Measurements from ENCODE around the gene RBM19.

Gene RBM19

GRCh38 chr12:113792450-113792849 is 173.7 kb downstream of the RBM19 start:
- H3K9me3 ChIP-seq (ENCODE audit: control insufficient read depth, low read length): no peaks in the 10 kb centered on the region

GRCh38 chr12:113788020-113788856 is 177.9 kb downstream of the RBM19 start:
- Histone ChIP-seq H3K4me3 (ENCODE audit: low read length) (no peak overlapping the region), H3K9me3 (ENCODE audit: control insufficient read depth, low read length) (no peaks in the 10 kb centered on the region), H3K9ac (ENCODE audit: low read length) (no peak overlapping the region), H3K27me3 (ENCODE audit: control insufficient read depth, insufficient read depth, low read length) (no peaks in the 10 kb centered on the region), H3K36me3 (ENCODE audit: control insufficient read depth, insufficient read depth, low read length) (no peaks in the 10 kb centered on the region), H3K4me1 (ENCODE audit: control insufficient read depth, insufficient read depth, low read length) (no peaks in the 10 kb centered on the region)

More at GRCh38 chr12:113792450-113792849, 173.7 kb downstream of the RBM19 start:
- no peak overlapping the region for H3K4me3 ChIP-seq (ENCODE audit: low read length)
- H3K4me1 ChIP-seq (ENCODE audit: control insufficient read depth, insufficient read depth, low read length): no peaks in the 10 kb centered on the region
- no peak overlapping the region for H3K9ac ChIP-seq (ENCODE audit: low read length)
- no peaks in the 10 kb centered on the region for H3K27me3 ChIP-seq (ENCODE audit: control insufficient read depth, insufficient read depth, low read length)
- no peaks in the 10 kb centered on the region for H3K36me3 ChIP-seq (ENCODE audit: control insufficient read depth, insufficient read depth, low read length)

- no peaks in the 10 kb centered on the region for H3K9me3 ChIP-seq (ENCODE audit: control insufficient read depth, low read length)
- H3K36me3 ChIP-seq (ENCODE audit: control insufficient read depth, insufficient read depth, low read length): no peaks in the 10 kb centered on the region
- H3K27me3 ChIP-seq (ENCODE audit: control insufficient read depth, insufficient read depth, low read length): no peaks in the 10 kb centered on the region
- H3K4me3 ChIP-seq (ENCODE audit: low read length): no peak overlapping the region
- no peak overlapping the region for H3K9ac ChIP-seq (ENCODE audit: low read length)
- H3K4me1 ChIP-seq (ENCODE audit: control insufficient read depth, insufficient read depth, low read length): no peaks in the 10 kb centered on the region
These were observed 180.0 kb downstream of the RBM19 start for GRCh38 chr12:113786107-113786506.

GRCh38 chr12:113783811-113784210 is 182.3 kb downstream of the RBM19 start:
- Histone ChIP-seq H3K4me1 (ENCODE audit: control insufficient read depth, insufficient read depth, low read length) (no peaks in the 10 kb centered on the region), H3K9ac (ENCODE audit: low read length) (no peak overlapping the region), H3K27me3 (ENCODE audit: control insufficient read depth, insufficient read depth, low read length) (no peaks in the 10 kb centered on the region), H3K4me3 (ENCODE audit: low read length) (no peak overlapping the region), H3K9me3 (ENCODE audit: control insufficient read depth, low read length) (no peaks in the 10 kb centered on the region), H3K36me3 (ENCODE audit: control insufficient read depth, insufficient read depth, low read length) (no peaks in the 10 kb centered on the region)

GRCh38 chr12:113782873-113783272 is 183.3 kb downstream of the RBM19 start:
- Histone ChIP-seq H3K4me1 (ENCODE audit: control insufficient read depth, insufficient read depth, low read length) (no peaks in the 10 kb centered on the region), H3K36me3 (ENCODE audit: control insufficient read depth, insufficient read depth, low read length) (no peaks in the 10 kb centered on the region), H3K27me3 (ENCODE audit: control insufficient read depth, insufficient read depth, low read length) (no peaks in the 10 kb centered on the region), H3K9ac (ENCODE audit: low read length) (no peak overlapping the region), H3K9me3 (ENCODE audit: control insufficient read depth, low read length) (no peaks in the 10 kb centered on the region), H3K4me3 (ENCODE audit: low read length) (no peak overlapping the region)

- no peaks in the 10 kb centered on the region for H3K36me3 ChIP-seq (ENCODE audit: control insufficient read depth, insufficient read depth, low read length)
- H3K4me3 ChIP-seq (ENCODE audit: low read length): no peak overlapping the region
- no peak overlapping the region for H3K9ac ChIP-seq (ENCODE audit: low read length)
- H3K9me3 ChIP-seq (ENCODE audit: control insufficient read depth, low read length): no peaks in the 10 kb centered on the region
- no peaks in the 10 kb centered on the region for H3K27me3 ChIP-seq (ENCODE audit: control insufficient read depth, insufficient read depth, low read length)
- H3K4me1 ChIP-seq (ENCODE audit: control insufficient read depth, insufficient read depth, low read length): no peaks in the 10 kb centered on the region
These were observed 184.5 kb downstream of the RBM19 start for GRCh38 chr12:113781415-113782198.

GRCh38 chr12:113779774-113780173 is 186.4 kb downstream of the RBM19 start:
- Histone ChIP-seq H3K4me3 (ENCODE audit: low read length) (no peak overlapping the region), H3K27me3 (ENCODE audit: control insufficient read depth, insufficient read depth, low read length) (no peaks in the 10 kb centered on the region), H3K9ac (ENCODE audit: low read length) (no peak overlapping the region), H3K9me3 (ENCODE audit: control insufficient read depth, low read length) (no peaks in the 10 kb centered on the region), H3K4me1 (ENCODE audit: control insufficient read depth, insufficient read depth, low read length) (no peaks in the 10 kb centered on the region), H3K36me3 (ENCODE audit: control insufficient read depth, insufficient read depth, low read length) (no peaks in the 10 kb centered on the region)

- H3K9ac ChIP-seq (ENCODE audit: low read length): no peak overlapping the region
- H3K27me3 ChIP-seq (ENCODE audit: control insufficient read depth, insufficient read depth, low read length): no peaks in the 10 kb centered on the region
- no peaks in the 10 kb centered on the region for H3K9me3 ChIP-seq (ENCODE audit: control insufficient read depth, low read length)
- no peaks in the 10 kb centered on the region for H3K36me3 ChIP-seq (ENCODE audit: control insufficient read depth, insufficient read depth, low read length)
- H3K4me1 ChIP-seq (ENCODE audit: control insufficient read depth, insufficient read depth, low read length): no peaks in the 10 kb centered on the region
- H3K4me3 ChIP-seq (ENCODE audit: low read length): no peak overlapping the region
These were observed 187.5 kb downstream of the RBM19 start for GRCh38 chr12:113778432-113779132.

GRCh38 chr12:113777751-113778150 is 188.4 kb downstream of the RBM19 start:
- Histone ChIP-seq H3K9me3 (ENCODE audit: control insufficient read depth, low read length) (no peaks in the 10 kb centered on the region), H3K9ac (ENCODE audit: low read length) (no peak overlapping the region), H3K4me3 (ENCODE audit: low read length) (no peak overlapping the region), H3K4me1 (ENCODE audit: control insufficient read depth, insufficient read depth, low read length) (no peaks in the 10 kb centered on the region), H3K36me3 (ENCODE audit: control insufficient read depth, insufficient read depth, low read length) (no peaks in the 10 kb centered on the region), H3K27me3 (ENCODE audit: control insufficient read depth, insufficient read depth, low read length) (no peaks in the 10 kb centered on the region)

- no peaks in the 10 kb centered on the region for H3K27me3 ChIP-seq (ENCODE audit: control insufficient read depth, insufficient read depth, low read length)
- H3K9ac ChIP-seq (ENCODE audit: low read length): no peak overlapping the region
- no peaks in the 10 kb centered on the region for H3K36me3 ChIP-seq (ENCODE audit: control insufficient read depth, insufficient read depth, low read length)
- no peak overlapping the region for H3K4me3 ChIP-seq (ENCODE audit: low read length)
- H3K4me1 ChIP-seq (ENCODE audit: control insufficient read depth, insufficient read depth, low read length): no peaks in the 10 kb centered on the region
- no peaks in the 10 kb centered on the region for H3K9me3 ChIP-seq (ENCODE audit: control insufficient read depth, low read length)
These were observed 189.6 kb downstream of the RBM19 start for GRCh38 chr12:113776536-113776935.

GRCh38 chr12:113774526-113774925 is 191.6 kb downstream of the RBM19 start:
- H3K4me3 ChIP-seq (ENCODE audit: low read length): no peak overlapping the region
- no peaks in the 10 kb centered on the region for H3K36me3 ChIP-seq (ENCODE audit: control insufficient read depth, insufficient read depth, low read length)
- H3K9ac ChIP-seq (ENCODE audit: low read length): no peak overlapping the region
- no peaks in the 10 kb centered on the region for H3K4me1 ChIP-seq (ENCODE audit: control insufficient read depth, insufficient read depth, low read length)
- H3K9me3 ChIP-seq (ENCODE audit: control insufficient read depth, low read length): no peaks in the 10 kb centered on the region
- H3K27me3 ChIP-seq (ENCODE audit: control insufficient read depth, insufficient read depth, low read length): no peaks in the 10 kb centered on the region
